IgD-negative memory B cell (primary cell): ENCODE data around the gene SAPCD2. TPM values are rescaled to one million over a fixed set of nuclear protein-coding genes. Genes with fewer than 3 reads are reported as not detected.
"Not testable (repeated sequence)": the region's sequence is repeated elsewhere in the genome, so short reads cannot be mapped to it uniquely, and the experiment has no call there.

Source experiments
- H3K27ac Mint-ChIP-seq, 3 donors: one replicate each; pipeline ENCODE4 v1.8.0; 2020 to 2022; ENCODE audit warnings: mild to moderate bottlenecking in 3 of 3, mixed read lengths in 3 of 3, moderate library complexity in 1 of 3
- H3K27me3 Mint-ChIP-seq: one replicate; pipeline ENCODE4 v1.8.0; 2021; ENCODE audit warnings: mixed read lengths
- H3K36me3 Mint-ChIP-seq: one replicate; pipeline ENCODE4 v1.8.0; 2020; ENCODE audit warnings: mild to moderate bottlenecking, mixed read lengths
- H3K4me1 Mint-ChIP-seq, 3 donors: one replicate each; pipeline ENCODE4 v1.8.0; 2020 to 2022; ENCODE audit warnings: mixed read lengths in 3 of 3, mild to moderate bottlenecking in 1 of 3
- H3K4me3 Mint-ChIP-seq, 4 donors: one replicate each; pipeline ENCODE4 v1.8.0; 2020 to 2022; ENCODE audit warnings: mild to moderate bottlenecking in 4 of 4, mixed read lengths in 4 of 4, moderate library complexity in 3 of 4
- H3K9me3 Mint-ChIP-seq, 3 donors: one replicate each; pipeline ENCODE4 v1.8.0; 2020 to 2021; ENCODE audit warnings: mixed read lengths in 3 of 3, mild to moderate bottlenecking in 1 of 3
- polyA plus RNA-seq: library from polyadenylated mRNA; unstranded; fragments of 300-500 nt; fragmentation: Illumina TruSeq; gene quantifications from one replicate; pipeline ENCODE4 v1.2.3, GENCODE V29; 2021

The SAPCD2 gene, protein sequence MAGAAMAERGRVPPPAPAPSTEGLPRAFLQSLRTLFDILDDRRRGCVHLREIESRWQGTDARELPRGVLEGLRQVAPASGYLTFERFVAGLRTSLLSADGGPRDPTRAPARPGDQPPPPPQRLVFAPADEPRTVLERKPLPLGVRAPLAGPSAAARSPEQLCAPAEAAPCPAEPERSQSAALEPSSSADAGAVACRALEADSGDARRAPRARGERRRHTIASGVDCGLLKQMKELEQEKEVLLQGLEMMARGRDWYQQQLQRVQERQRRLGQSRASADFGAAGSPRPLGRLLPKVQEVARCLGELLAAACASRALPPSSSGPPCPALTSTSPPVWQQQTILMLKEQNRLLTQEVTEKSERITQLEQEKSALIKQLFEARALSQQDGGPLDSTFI
- 0.38 TPM for polyA plus RNA-seq

DNA sequence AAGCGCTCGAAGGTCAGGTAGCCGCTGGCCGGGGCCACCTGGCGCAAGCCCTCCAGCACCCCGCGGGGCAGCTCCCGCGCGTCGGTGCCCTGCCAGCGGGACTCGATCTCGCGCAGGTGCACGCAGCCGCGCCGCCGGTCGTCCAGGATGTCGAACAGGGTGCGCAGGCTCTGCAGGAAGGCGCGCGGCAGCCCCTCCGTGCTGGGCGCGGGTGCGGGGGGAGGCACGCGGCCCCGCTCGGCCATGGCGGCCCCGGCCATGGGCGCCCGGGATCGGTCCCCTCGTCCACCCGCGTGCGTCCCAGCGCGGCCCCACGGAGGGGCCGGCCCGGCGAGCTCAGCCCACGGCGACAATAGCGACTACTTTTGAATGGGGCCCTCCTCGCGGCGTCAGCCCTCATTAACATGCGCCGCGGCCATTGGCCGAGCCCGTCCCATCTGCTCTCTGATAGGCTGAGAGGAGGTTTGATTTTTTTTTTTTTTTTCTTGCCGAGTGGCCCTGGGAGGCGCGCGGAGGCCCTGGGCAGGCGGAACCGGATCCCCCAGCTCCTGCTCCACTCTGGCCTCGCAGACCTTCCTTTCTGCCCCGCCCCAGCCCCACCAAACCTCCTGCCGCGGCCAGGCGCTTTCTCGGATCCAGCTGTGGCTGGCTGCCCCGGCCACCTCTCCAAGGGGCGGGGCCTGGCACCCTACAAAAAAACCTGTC, at the start of gene SAPCD2:
Gene SAPCD2, minus strand, starts transcription at position 357 of the 705 bp plus-strand sequence. Its CDS starts 97 bp downstream, at position 260.
- Mint-ChIP-seq H3K27ac (peak within 1 kb of the TSS; percentile 77 to 96 (median 93)), H3K27me3 (no peaks in the 10 kb centered on the region), H3K36me3 (no peaks in the 10 kb centered on the region), H3K4me1 (peaks cover 16 to 17% (median 17%) of the 10 kb centered on the region in 3 donors), H3K9me3 (no peaks in the 10 kb centered on the region), H3K4me3 (peak within 1 kb of the TSS; percentile 76 to 92 (median 85))

DNA sequence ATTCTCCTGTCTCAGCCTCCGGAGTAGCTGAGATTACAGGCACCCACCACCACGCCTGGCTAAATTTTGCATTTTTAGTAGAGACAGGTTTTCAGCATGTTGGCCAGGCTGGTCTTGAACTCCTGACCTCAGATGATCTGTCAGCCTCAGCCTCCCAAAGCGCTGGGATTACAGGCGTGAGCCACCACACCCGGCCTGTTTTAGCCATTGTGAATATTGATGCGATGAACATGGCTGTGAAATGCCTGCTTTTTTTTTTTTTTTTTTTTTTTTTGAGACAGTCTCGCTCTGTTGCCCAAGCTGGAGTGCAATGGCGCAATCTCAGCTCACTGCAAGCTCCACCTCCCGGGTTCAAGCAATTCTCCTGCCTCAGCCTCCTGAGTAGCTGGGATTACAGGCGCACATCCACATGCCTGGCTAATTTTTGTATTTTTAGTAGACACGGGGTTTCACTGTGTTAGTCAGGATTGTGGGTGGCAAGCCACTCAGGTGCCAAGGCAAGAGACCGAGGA, 47.8 kb upstream of the SAPCD2 start:
- H3K9me3 Mint-ChIP-seq, H3K27me3 Mint-ChIP-seq, H3K36me3 Mint-ChIP-seq: not testable (repeated sequence)
- peaks cover 19 to 22% (median 20%) of the 10 kb centered on the region in 3 donors for H3K4me1 Mint-ChIP-seq
- H3K4me3 Mint-ChIP-seq = peak overlapping the region in 1 of 4 donors; percentile 85
- H3K27ac Mint-ChIP-seq = peak overlapping the region in 1 of 3 donors; percentile 99

DNA sequence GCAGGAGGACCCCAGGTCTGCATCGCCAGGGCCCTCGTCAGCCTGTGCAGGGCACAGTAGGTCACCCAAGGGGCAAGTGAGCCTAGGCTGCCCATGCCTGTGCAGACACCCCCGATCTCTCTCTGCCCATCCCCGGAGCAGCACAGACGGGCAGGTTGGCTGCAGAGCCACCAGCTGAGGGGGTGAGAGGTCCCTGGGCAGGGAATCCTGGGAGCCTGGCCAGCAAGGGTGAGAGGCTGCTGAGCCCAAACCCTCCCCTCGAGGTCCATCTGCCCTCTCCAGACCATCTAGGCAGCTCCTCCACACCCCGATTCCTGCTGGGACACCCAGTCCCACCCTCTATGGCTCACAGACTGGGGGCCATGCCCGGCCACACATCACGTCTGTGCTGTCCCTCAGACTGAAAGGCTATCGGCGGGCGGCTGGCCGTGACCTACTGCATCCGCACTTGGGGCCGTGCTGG, 46.9 kb upstream of the SAPCD2 start:
- Mint-ChIP-seq H3K27ac (peak overlapping the region in 1 of 3 donors; percentile 56), H3K9me3 (no peaks in the 10 kb centered on the region), H3K4me1 (peaks cover 15 to 16% (median 15%) of the 10 kb centered on the region in 3 donors), H3K4me3 (peak overlapping the region in 1 of 4 donors; percentile 64), H3K36me3 (no peaks in the 10 kb centered on the region), H3K27me3 (no peaks in the 10 kb centered on the region)

DNA sequence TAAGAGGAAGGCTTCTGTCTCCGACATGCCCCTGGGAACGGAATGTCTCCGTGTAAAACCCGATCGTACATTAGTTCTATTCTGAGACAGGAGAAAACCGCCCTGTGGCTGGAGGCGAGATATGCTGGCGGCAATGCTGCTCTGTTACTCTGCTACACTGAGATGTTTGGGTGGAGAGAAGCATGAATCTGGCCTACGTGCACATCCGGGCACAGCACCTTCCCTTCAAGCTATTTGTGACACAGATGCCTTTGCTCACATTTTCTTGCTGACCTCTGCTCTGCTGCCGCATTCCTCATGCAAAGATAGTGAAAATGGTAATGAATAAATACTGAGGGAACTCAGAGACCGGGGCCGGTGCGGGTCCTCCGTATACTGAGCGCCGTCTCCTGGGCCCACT, 46.4 kb upstream of the SAPCD2 start:
- no peaks in the 10 kb centered on the region for H3K9me3 Mint-ChIP-seq
- H3K4me3 Mint-ChIP-seq = peak overlapping the region; percentile 27 to 78 (median 47)
- no peaks in the 10 kb centered on the region for H3K36me3 Mint-ChIP-seq
- no peaks in the 10 kb centered on the region for H3K27me3 Mint-ChIP-seq
- peaks cover 10 to 12% (median 10%) of the 10 kb centered on the region in 3 donors for H3K4me1 Mint-ChIP-seq
- peak overlapping the region in 1 of 3 donors; percentile 56 for H3K27ac Mint-ChIP-seq

DNA sequence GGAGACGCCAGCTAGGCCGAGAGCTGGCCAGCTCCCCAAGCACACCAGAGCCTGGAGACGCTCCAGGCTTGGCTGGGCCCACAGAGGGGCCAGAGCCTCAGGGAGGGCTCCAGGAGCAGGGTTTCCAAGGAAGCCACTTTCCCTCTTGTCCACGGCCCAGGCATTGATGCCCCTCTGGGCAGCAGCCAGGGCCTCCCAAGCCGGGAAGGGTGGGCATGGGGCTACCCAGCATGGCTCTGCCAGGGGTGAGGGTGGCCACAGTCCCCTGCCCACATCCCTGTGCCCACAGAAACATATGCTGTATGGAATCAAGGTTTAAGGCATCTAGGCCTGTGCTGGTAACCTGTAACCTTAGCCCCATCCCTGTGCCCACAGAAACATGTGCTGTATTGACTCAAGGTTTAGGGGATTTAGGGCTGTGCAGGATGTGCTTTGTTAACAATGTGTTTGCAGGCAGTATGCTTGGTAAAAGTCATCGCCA, 45.7 kb upstream of the SAPCD2 start:
- Mint-ChIP-seq H3K36me3 (no peaks in the 10 kb centered on the region), H3K9me3 (no peaks in the 10 kb centered on the region), H3K4me1 (peaks cover 9 to 12% (median 10%) of the 10 kb centered on the region in 3 donors), H3K27me3 (no peaks in the 10 kb centered on the region), H3K4me3 (peak overlapping the region in 1 of 4 donors; percentile 62), H3K27ac (peak overlapping the region in 1 of 3 donors; percentile 56)

DNA sequence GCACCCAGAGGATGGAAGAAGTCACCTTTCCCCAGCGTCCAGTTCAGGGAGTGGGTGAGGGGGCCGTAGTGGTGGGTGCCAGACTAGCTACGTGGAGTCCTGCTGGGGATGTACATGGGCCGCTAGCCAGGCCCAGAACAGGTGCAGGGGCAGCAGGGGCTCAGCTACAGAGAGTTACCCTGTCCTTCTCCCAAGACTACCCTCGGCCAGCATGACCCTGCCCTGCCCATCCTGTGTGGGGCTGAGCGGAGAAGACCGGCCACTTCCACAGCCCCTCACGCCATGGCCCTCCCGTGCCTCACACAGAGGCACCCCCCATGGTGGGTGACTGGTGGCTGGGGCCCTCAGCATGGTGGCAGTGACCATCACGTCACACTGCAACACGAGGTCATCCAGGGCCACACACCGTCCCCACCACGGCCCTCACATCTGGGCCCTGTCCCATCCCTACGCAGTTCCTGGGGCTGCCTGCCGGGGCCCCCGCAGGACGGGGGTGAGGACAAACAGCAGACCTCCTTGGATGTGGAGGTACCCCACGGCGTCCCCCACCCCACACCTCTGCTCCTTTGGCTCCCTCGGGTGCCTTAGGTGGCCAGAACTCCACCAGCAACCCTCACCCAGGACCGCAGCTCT, 45.2 kb upstream of the SAPCD2 start:
- H3K4me3 Mint-ChIP-seq = peak overlapping the region in 2 of 4 donors; percentile 25 to 76
- no peaks in the 10 kb centered on the region for H3K36me3 Mint-ChIP-seq
- H3K9me3 Mint-ChIP-seq = no peaks in the 10 kb centered on the region
- H3K27ac Mint-ChIP-seq = peak overlapping the region in 1 of 3 donors; percentile 56
- H3K27me3 Mint-ChIP-seq = no peaks in the 10 kb centered on the region
- peaks cover 9 to 12% (median 10%) of the 10 kb centered on the region in 3 donors for H3K4me1 Mint-ChIP-seq

DNA sequence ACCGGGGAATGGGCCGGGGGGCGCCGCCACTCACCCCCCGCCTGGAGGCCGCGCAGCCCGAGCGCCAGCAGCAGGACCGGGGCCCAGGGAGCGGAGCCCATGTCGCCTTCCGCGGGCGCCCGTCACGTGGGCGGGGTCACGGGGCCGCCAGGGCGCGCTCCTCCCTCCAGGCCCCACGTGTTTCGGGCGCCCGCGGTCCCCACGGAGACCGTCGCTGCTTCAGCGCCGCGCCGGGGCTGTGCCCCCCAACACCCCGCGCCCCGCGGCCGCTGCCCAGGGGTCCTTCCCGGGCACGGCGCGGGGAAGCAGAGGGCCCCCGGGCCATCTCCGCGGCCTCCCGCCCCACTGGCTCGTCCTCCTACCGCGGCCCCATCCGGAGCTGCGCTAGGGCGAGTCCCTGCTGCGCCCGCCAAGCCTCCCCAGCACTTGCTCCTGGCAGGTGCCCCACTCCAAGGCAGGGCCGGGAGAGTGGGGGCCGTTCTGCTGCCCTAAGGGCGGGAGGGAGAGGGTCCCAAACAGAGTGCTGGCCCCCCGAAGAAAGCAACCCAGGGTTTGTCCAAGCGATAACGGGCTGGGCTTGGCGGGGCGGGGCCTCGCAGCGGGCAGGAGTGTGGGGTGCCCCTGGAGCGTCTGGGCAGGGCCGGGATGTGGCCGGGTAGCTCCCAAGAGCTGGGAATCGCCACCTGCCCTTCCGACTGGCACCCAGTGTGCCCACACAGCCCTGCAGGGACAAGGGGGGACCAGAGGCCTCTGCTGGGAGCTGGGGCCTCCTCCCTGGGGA, 44.4 kb upstream of the SAPCD2 start, which contains the start of gene DPP7:
Gene DPP7, minus strand, starts transcription at position 121 of the 781 bp plus-strand sequence. Its CDS starts 20 bp downstream, at position 101.
- H3K27me3 Mint-ChIP-seq = no peaks in the 10 kb centered on the region
- H3K36me3 Mint-ChIP-seq = no peaks in the 10 kb centered on the region
- peak within 1 kb of the TSS; percentile 68 to 92 (median 82) for H3K4me3 Mint-ChIP-seq
- H3K4me1 Mint-ChIP-seq = peaks cover 9 to 12% (median 10%) of the 10 kb centered on the region in 3 donors
- H3K9me3 Mint-ChIP-seq = no peaks in the 10 kb centered on the region
- peak within 1 kb of the TSS in 1 of 3 donors; percentile 56 for H3K27ac Mint-ChIP-seq

DNA sequence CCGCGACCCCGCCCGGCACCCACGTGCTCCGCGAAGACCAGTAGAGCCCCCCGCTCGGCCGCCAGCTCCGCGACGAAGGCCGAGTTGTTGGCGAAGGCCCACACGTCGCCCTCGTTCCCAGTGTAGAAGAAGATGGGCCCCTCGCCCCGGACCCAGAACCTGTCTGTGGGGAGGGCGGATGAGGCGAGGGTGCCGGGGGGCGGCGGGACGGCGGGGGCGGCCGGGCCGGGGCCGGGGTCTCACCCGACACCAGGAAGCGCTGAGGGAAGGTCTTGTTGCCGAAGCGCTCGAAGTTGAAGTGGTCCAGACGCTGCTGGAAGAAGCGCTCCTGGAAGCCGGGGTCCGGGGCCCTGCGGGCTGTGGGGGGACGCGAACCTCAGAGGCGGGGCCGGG, 43.9 kb upstream of the SAPCD2 start:
- no peak overlapping the region for H3K27ac Mint-ChIP-seq
- no peaks in the 10 kb centered on the region for H3K9me3 Mint-ChIP-seq
- H3K27me3 Mint-ChIP-seq = no peaks in the 10 kb centered on the region
- H3K36me3 Mint-ChIP-seq = no peaks in the 10 kb centered on the region
- H3K4me1 Mint-ChIP-seq = peaks cover 6 to 8% (median 8%) of the 10 kb centered on the region in 3 donors
- H3K4me3 Mint-ChIP-seq = peak overlapping the region in 3 of 4 donors; percentile 12 to 79 (median 57)

DNA sequence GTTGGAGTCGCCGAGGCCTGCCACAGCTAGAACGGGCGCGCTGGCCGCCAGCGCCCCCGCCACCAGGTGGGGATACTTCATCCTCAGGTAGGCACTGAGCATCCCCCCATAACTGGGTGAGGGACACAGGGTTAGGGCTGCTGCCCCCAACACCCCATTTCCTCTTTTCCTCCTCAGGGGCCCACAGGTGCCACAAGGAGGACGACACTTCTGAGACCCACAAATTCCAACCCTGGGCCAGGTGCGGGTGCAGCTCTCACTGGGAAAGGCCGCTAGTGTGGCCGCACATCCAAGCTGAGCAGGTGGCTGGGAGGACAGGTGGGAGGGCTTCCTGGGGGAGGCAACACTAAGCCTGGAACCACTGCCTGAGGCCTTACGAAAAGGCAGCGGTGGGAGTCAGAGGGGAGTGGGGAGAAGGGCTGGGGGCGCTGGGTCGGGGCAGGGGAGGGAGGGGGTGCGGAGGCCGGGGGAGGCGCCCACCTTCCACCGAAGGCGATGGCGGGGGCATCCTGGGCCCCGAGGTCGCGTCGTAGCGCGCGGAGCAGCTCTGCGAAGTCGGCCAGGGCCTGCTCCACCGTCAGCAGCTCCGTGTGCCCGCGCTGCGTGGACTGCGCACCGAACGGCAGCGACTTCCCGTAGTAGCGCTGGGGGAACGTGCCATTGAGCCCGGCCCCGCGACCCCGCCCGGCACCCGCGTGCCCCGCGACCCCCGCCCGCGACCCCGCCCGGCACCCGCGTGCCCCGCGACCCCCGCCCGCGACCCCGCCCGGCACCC, 43.2 kb upstream of the SAPCD2 start:
- no peaks in the 10 kb centered on the region for H3K36me3 Mint-ChIP-seq
- peaks cover 0 to 4% (median 4%) of the 10 kb centered on the region in 3 donors for H3K4me1 Mint-ChIP-seq
- H3K27ac Mint-ChIP-seq = peak overlapping the region in 1 of 3 donors; percentile 53
- no peaks in the 10 kb centered on the region for H3K27me3 Mint-ChIP-seq
- no peaks in the 10 kb centered on the region for H3K9me3 Mint-ChIP-seq
- peak overlapping the region; percentile 68 to 92 (median 82) for H3K4me3 Mint-ChIP-seq

DNA sequence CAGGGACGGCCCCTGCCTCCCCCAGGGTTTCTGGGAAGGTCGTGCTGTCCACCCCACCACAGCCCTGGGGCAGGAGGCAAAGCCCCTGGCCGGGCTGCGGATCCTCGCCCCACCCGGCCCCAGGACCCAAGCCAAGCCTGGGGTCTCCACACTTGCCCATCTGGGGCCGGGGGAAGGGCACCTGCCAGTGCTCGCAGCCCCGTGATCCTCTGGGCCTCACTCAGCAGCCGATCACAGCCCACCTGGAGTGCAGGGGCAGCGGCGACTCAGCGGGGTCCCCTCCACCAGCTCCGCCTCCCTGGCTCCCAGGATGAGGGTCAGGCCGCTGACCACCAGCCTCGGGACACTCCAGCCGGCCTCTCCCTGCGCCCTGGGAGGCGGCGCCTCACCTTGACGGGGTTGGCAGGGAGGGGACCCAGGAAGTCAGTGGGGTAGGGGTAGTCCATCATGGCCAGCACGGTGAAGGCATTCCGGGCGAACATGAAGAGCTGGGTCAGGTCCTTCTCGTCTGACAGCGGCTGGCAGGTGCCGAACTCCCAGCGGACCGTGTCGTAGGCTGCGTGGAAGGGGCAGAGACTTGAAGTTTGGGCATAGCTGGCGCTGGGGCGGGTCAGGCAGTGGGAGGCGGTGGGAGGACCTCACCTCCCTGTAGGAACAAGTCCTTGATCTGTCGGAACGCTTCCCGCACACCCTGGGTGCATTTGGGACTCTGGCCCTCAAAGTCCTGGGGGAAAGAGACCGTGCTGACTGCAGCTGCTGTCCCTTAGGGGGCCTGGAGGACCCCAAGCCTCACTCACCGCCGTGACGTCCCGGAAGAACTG, 42.4 kb upstream of the SAPCD2 start:
- Mint-ChIP-seq H3K27me3 (no peaks in the 10 kb centered on the region), H3K4me1 (peaks cover 0 to 4% (median 4%) of the 10 kb centered on the region in 3 donors), H3K36me3 (no peaks in the 10 kb centered on the region), H3K4me3 (peak overlapping the region; percentile 68 to 92 (median 82)), H3K9me3 (no peaks in the 10 kb centered on the region), H3K27ac (peak overlapping the region in 1 of 3 donors; percentile 53)

DNA sequence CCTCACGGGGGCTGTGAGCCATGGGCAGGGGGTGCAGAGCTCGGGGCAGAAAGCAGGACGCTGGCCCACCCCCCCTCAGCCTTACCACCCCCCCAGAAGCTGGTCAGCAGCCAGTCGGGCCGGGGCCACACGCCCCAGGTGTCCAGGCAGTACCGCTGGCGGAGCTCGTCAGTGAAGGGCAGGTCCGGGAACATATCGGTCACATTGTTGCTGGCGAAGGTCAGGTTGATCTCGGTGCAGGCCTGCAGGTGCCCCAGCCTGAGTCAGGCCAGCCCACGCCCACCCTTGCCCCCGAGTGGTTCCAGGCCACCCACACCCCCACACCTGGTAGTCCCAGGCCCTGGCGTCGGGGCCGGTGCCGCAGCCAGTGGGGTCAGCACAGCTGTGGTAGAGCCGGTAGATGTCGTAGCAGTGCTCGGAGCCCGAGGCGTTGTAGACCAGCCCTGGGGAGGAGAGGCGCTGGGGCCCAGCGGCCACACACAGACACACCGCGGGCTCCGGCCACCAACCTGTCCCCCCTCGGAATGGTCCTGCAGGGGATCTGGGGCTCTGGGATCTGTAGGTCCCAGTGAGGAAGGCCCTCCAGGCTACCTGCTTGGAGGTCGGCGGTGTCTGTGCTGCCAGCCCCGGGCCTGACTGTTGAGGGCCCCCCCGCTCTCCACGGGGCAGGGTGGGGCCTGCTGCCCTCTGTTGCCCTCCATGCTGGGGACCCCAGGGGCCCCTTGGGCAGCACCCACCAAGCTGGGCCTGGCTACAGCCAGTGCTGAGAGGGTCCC, 41.6 kb upstream of the SAPCD2 start:
- H3K27ac Mint-ChIP-seq = peak overlapping the region in 1 of 3 donors; percentile 73
- peak overlapping the region in 1 of 4 donors; percentile 26 for H3K4me3 Mint-ChIP-seq
- H3K36me3 Mint-ChIP-seq = no peaks in the 10 kb centered on the region
- H3K9me3 Mint-ChIP-seq = no peaks in the 10 kb centered on the region
- H3K27me3 Mint-ChIP-seq = no peaks in the 10 kb centered on the region
- peaks cover 0 to 4% (median 4%) of the 10 kb centered on the region in 3 donors for H3K4me1 Mint-ChIP-seq
